Stimulated activated CD8-positive, alpha-beta memory T cell treated with anti-CD3 and anti-CD28 coated beads, Interleukin-7, amount 100 ng/mL, for 4 hours (primary cell): ENCODE measurements around the gene PLA2G4E.

ENCODE experiments used
- DNase-seq, 2 donors: peaks; one replicate each; pipeline ENCODE4 v3.0.0-alpha.2; 2020; ENCODE audit warnings: low read depth in 2 of 2

The PLA2G4E gene

GRCh38 chr15:42020713-42021273 lies at the start of gene PLA2G4E:
Gene PLA2G4E, minus strand, starts transcription at chr15:42021042. Its CDS starts 12 bp downstream, at chr15:42021030.
- no peak for DNase-seq

- DNase-seq, result no peak
Measured at GRCh38 chr15:42070279-42070975, 49.6 kb upstream of the PLA2G4E start.

GRCh38 chr15:42069496-42070278 lies 48.8 kb upstream of the PLA2G4E start:
- DNase-seq, result no peak

- no peak for DNase-seq
Measured at GRCh38 chr15:42069025-42069424, 48.2 kb upstream of the PLA2G4E start.

- no peak for DNase-seq
Measured at GRCh38 chr15:42068601-42069000, 47.8 kb upstream of the PLA2G4E start.

- DNase-seq, result no peak
Measured at GRCh38 chr15:42066764-42067415, 46.0 kb upstream of the PLA2G4E start.

- DNase-seq, result no peak
Measured at GRCh38 chr15:42065468-42065867, 44.6 kb upstream of the PLA2G4E start.

GRCh38 chr15:42065033-42065432 lies 44.2 kb upstream of the PLA2G4E start:
- DNase-seq, result no peak

- no peak for DNase-seq
Measured at GRCh38 chr15:42064271-42064670, 43.4 kb upstream of the PLA2G4E start.

- DNase-seq, result no peak
Measured at GRCh38 chr15:42063122-42063848, 42.4 kb upstream of the PLA2G4E start.

- DNase-seq, result no peak
Measured at GRCh38 chr15:42062284-42062806, 41.5 kb upstream of the PLA2G4E start.

GRCh38 chr15:42060797-42061196 lies 40.0 kb upstream of the PLA2G4E start:
- no peak for DNase-seq

GRCh38 chr15:42060477-42060763 lies 39.6 kb upstream of the PLA2G4E start:
- DNase-seq, result no peak

- peak; percentile 37 to 43 for DNase-seq
Measured at GRCh38 chr15:42059661-42060476, 39.0 kb upstream of the PLA2G4E start.

- DNase-seq, result no peak
Measured at GRCh38 chr15:42058791-42059190, 37.9 kb upstream of the PLA2G4E start.

GRCh38 chr15:42057799-42058646 lies 37.2 kb upstream of the PLA2G4E start:
- no peak for DNase-seq

GRCh38 chr15:42056934-42057798 lies 36.3 kb upstream of the PLA2G4E start:
- peak; percentile 24 to 43 for DNase-seq

GRCh38 chr15:42053914-42054313 lies 33.1 kb upstream of the PLA2G4E start:
- DNase-seq, result no peak

GRCh38 chr15:42053010-42053409 lies 32.2 kb upstream of the PLA2G4E start:
- DNase-seq, result no peak
